ENCODE results near the gene MAGI1.

Gene MAGI1

GRCh38 chr3:65761446-65762234, 277.1 kb downstream of the MAGI1 start:
- no peak overlapping the region for H3K27ac ChIP-seq
- no peak for TF ChIP-seq ZFX (IDR thresholded peaks at IDR 0.05)

GRCh38 chr3:65758876-65759598, 279.7 kb downstream of the MAGI1 start:
- TF ChIP-seq CTCF (conservative IDR thresholded peaks at IDR 0.05) (no peak), ZFX (IDR thresholded peaks at IDR 0.05) (no peak)
- H3K27ac ChIP-seq = no peak overlapping the region

GRCh38 chr3:65758438-65758837, 280.3 kb downstream of the MAGI1 start:
- no peak overlapping the region for H3K27ac ChIP-seq
- TF ChIP-seq ZFX (IDR thresholded peaks at IDR 0.05) (no peak), CTCF (conservative IDR thresholded peaks at IDR 0.05) (no peak)

GRCh38 chr3:65752636-65753035, 286.1 kb downstream of the MAGI1 start:
- TF ChIP-seq ZFX (IDR thresholded peaks at IDR 0.05) = no peak
- TF ChIP-seq CTCF (conservative IDR thresholded peaks at IDR 0.05) = no peak
- H3K27ac ChIP-seq = no peak overlapping the region

GRCh38 chr3:65751123-65751700, 287.5 kb downstream of the MAGI1 start:
- TF ChIP-seq CTCF (conservative IDR thresholded peaks at IDR 0.05) = peak; percentile 81
- TF ChIP-seq ZFX (IDR thresholded peaks at IDR 0.05) = no peak
- H3K27ac ChIP-seq = no peak overlapping the region

- TF ChIP-seq ZFX (IDR thresholded peaks at IDR 0.05) (no peak), CTCF (conservative IDR thresholded peaks at IDR 0.05) (no peak)
These were observed 289.7 kb downstream of the MAGI1 start for GRCh38 chr3:65749066-65749465.

GRCh38 chr3:65748326-65748725, 290.4 kb downstream of the MAGI1 start:
- no peak for TF ChIP-seq ZFX (IDR thresholded peaks at IDR 0.05)
- TF ChIP-seq CTCF (conservative IDR thresholded peaks at IDR 0.05) = no peak

More at GRCh38 chr3:65749066-65749465, 289.7 kb downstream of the MAGI1 start:
- no peak overlapping the region for H3K27ac ChIP-seq

More at GRCh38 chr3:65748326-65748725, 290.4 kb downstream of the MAGI1 start:
- no peak overlapping the region for H3K27ac ChIP-seq

All from C4-2B (cell line).